ENCODE measurements around the gene SLCO1A2.

- TF ChIP-seq, protein P1, sequence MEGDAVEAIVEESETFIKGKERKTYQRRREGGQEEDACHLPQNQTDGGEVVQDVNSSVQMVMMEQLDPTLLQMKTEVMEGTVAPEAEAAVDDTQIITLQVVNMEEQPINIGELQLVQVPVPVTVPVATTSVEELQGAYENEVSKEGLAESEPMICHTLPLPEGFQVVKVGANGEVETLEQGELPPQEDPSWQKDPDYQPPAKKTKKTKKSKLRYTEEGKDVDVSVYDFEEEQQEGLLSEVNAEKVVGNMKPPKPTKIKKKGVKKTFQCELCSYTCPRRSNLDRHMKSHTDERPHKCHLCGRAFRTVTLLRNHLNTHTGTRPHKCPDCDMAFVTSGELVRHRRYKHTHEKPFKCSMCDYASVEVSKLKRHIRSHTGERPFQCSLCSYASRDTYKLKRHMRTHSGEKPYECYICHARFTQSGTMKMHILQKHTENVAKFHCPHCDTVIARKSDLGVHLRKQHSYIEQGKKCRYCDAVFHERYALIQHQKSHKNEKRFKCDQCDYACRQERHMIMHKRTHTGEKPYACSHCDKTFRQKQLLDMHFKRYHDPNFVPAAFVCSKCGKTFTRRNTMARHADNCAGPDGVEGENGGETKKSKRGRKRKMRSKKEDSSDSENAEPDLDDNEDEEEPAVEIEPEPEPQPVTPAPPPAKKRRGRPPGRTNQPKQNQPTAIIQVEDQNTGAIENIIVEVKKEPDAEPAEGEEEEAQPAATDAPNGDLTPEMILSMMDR (conservative IDR thresholded peaks at IDR 0.05; ENCODE audit: low read length) = no peak
- no peak for TF ChIP-seq EZH2phosphoT487 (IDR thresholded peaks at IDR 0.05; ENCODE audit: borderline replicate concordance)
Observed at GRCh38 chr12:21328578-21328977, 6.1 kb downstream of the SLCO1A2 start.

Data from Loucy (cell line).